HG03097 (cell line): Measurements from ENCODE around the gene C1QTNF2.

Experiments
- ATAC-seq: cut with Tn5 transposase; IDR thresholded peaks from one replicate; pipeline ENCODE4 v1.9.1; 2021; ENCODE audit not compliant: unreplicated experiment, low FRiP score

C1QTNF2 gene, protein sequence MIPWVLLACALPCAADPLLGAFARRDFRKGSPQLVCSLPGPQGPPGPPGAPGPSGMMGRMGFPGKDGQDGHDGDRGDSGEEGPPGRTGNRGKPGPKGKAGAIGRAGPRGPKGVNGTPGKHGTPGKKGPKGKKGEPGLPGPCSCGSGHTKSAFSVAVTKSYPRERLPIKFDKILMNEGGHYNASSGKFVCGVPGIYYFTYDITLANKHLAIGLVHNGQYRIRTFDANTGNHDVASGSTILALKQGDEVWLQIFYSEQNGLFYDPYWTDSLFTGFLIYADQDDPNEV

DNA sequence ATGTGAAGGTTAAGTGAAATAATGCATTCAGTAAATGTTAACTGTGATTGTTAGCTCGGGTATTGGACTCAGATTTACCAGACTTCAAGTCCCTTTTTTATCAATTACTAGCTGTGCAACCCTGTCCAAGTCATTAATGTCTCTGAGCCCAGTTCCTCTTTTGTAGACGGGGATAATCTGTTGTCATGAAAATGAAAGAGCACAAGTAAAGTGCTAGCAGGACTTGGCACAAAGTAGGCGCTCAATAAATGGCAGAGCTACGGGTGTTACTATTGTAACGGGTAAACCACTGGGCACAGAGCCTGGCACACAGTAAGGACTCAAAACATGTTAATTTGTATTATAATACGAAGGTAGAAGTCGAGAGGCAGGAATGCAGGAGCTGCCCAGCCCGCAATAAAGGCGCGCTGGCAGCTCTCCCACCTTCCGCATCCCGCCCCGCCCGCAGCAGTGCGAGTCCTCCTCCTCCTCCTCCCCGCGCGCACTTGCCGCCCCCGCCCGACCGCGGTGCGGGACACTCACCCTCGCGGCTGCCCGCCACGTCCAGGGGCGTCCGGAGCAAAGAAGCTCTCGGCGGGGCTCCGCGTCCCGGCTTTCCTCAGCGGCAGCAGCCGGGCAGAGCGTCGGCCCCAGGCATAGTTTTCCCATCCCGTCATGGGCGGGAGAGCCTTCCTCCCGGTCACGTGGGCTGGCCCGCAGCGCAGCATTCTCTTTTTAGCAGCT, at the start of gene C1QTNF2:
TSS of gene C1QTNF2 (minus strand) at position 637 of the 723 bp plus-strand sequence. CDS start 15,615 bp downstream, outside the sequence.
- ATAC-seq, result no peak

DNA sequence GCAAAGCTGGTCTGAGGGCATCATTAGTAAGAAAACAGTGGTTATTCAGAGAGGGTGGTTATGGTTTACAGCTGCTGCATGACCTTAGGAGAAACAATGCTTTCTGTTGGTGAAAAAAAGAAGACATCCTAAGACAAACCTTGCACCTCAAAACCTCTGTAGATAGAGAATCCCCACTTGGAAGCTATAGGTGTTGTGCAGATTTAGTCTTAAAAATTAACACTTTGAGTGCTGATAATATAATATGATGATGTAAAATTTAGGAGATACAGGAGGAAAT, 49.8 kb upstream of the C1QTNF2 start:
- ATAC-seq, result no peak

- peak; percentile 28 for ATAC-seq
Measured at GRCh38 chr5:160419458-160420330, 49.3 kb upstream of the C1QTNF2 start.

DNA sequence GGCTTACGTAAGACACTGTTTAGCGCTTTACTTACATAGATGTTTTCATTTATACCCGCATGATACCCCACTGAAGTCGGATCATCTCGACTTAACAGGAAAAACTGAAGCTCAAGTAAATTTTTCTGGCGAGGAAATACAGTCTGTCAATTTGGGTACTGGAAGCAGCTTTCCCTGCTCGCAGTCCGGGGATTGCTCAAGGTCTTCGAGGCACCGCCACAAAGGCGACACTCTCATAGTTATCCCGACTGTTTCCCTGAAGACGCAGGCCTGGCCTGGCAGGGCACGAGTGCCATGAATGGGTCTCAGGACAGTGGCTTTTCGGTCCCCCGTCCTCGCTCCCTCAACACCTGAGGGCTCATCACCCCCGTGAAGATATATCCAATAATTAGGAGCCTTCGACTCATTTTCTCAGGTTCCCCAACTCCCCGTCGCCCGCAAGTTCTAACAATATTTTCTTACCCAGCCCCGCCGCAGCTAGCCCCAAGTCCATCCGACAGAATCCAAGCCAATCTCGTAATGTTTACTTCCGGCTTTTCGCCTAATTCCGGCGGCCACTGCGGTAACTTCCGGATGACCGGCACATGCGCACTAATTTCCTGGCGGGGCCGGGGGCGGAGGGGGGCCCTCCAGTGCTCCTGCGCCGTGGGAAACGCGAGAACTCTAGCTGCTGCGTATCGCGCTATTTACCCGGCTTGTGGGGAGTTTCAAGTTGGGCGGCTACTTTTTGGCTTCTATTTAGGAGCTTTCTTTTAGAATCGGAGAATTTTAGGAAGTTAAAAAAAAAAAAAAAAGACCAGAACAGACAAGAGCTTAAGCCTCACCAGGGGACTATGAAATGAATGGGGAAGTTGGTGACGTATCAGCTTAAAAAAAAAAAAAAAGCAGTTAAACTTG, 48.4 kb upstream of the C1QTNF2 start, which contains the start of gene SLU7:
TSS of gene SLU7 (minus strand) at position 521 of the 897 bp plus-strand sequence. CDS start 3,787 bp downstream, outside the sequence.
- ATAC-seq, result peak; percentile 65

DNA sequence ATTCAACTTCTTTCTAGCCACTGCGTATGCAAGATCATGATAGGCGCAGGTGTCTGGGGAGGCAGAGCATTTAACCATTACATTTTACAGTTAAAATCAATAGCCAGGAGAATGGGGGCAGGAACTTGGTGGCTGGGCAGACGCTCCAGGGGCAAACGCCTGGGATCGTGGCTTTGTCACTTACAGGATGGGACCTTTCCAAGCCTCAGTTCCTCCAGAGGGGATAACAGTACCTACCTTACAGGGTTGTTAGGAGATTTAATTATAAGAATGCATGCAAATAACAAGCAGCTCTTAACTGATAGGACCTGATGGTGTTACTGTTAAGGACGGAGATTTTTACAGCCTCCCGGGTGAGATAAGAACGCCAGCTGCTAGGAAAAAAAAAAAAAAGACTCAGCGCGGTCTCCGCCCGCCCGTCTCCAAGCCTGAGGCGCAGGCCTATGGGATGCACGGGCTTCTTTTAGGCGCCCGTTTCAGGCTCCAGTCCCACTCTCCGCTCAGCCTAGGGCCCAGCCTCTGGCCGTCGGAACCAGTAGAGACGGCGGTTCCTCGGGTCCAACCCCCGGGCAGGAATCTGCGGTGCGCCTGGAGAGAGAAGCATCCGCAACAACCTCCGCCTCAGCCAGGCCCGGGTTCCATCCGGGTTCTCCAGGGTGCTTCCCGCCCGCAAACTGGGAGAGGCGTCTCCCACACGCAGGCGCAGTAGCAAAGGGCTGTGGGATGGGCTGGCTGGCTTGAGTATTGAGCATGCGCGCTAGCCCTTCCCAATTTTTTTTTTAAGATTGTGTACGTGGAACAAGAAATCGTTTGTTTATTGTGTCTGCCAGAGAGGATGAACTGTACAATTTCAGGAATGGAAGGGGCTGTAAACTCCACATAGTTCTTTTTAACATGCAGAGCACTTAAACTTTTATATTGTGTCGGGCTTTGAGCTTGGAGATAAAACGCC, 29.3 kb upstream of the C1QTNF2 start, which contains the start of gene FAM200C:
TSS of gene FAM200C (minus strand) at position 653 of the 952 bp plus-strand sequence. CDS start 4,564 bp downstream, outside the sequence.
- peak; percentile 73 for ATAC-seq

GRCh38 chr5:160398806-160399205, 28.4 kb upstream of the C1QTNF2 start:
- no peak for ATAC-seq

GRCh38 chr5:160397492-160397891, 27.1 kb upstream of the C1QTNF2 start:
- no peak for ATAC-seq

- ATAC-seq, result no peak
Measured at GRCh38 chr5:160395111-160395510, 24.7 kb upstream of the C1QTNF2 start.

DNA sequence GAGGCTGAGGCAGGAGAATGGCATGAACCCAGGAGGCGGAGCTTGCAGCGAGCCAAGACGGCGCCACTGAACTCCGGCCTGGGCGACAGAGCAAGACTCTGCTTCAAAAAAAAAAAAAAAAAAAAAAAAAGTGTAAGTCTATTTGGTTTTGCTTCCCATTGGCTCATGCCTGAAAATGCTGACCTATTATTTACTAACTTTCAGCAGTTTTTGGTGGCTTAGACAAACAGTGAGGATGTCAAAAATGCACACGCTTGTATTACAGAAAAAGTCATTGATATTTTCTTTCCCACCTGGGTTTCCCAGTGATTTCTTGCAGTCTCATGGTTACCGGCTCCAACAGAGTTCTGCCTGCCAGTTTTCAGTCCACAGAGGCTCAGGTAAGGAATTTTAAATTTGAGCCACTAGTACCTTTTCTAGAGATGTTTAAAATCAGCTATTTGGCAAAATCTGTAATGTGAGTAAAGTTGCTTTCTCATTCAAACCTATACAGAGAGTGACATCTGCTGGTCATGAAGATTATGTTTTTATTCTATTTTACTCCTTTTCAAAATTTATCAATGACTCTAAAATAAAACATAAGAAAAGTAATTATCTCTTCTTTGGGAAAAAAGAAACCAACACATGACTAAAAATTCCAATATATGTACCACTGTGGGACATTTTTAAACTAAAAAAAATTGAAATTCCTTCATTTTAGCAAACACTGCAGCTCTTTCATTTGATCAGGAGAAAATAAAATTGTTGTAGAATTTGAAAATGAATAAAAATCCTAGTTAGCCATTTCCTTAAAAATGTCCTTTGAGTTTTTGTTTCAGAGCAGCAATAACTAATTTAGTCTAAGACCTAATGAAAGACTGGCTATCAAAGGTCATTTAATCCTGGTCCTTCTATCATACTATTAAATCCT, 20.6 kb upstream of the C1QTNF2 start:
- no peak for ATAC-seq

GRCh38 chr5:160387445-160387844, 17.0 kb upstream of the C1QTNF2 start:
- ATAC-seq, result no peak

DNA sequence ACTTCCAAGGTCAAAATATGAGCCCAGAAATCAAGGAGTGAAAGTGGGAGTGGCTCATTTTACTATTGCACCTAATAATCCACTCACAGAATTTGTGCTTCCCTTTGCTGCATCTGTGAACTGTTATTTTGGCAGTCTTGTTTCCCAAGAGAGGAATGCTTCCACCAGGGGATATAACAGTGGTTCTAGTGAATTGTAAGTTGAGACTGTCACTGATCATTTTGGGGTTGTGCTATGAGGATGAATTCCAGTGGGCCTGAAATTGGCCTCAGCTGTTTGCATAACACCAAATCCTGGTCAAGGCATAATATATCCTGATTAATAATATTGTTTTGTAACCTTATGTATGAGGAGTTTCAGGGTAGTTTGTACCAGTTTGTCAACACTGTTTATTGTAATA, 15.1 kb upstream of the C1QTNF2 start:
- ATAC-seq, result no peak

GRCh38 chr5:160384681-160385080, 14.3 kb upstream of the C1QTNF2 start:
- ATAC-seq, result no peak

GRCh38 chr5:160382346-160382745, 11.9 kb upstream of the C1QTNF2 start:
- ATAC-seq, result no peak

GRCh38 chr5:160380041-160380440, 9.6 kb upstream of the C1QTNF2 start:
- ATAC-seq, result no peak

DNA sequence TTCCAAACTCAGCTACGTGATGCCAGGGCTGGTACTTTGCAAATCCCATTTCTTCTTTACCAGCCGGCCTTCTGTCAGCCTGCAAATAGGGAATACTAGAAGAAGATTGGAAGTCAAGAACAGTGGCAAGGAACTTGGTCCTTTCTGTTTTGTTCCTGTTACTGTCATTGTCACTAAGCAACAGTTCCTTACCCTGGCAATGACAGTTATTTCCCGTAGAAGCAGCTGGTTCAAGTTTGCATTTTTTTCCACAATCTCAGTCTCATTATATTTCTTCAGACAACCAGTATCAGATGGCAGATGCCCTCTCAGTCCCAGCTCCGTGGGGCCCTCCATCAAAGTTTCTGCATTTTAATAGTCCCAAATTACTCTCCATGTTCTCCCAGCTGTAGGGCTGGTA, 9.1 kb upstream of the C1QTNF2 start:
- ATAC-seq, result no peak

DNA sequence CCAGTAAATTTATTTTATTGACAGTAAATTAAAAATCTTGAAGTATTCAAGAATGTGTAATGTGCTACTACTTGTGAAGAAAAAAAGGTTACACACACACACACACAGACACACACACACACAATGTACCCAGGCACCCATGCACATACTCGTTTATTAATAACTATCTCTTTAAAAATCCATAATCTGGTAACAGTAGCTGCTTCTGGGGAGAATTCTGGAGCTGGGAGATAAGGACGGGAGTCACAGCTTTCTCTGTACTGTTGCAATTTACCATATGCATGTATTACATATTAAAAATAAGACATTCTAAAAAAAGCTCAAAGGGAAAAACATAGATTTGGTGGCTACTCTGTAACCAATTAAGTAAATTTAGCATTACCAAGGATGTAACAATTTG, 7.9 kb upstream of the C1QTNF2 start:
- no peak for ATAC-seq

DNA sequence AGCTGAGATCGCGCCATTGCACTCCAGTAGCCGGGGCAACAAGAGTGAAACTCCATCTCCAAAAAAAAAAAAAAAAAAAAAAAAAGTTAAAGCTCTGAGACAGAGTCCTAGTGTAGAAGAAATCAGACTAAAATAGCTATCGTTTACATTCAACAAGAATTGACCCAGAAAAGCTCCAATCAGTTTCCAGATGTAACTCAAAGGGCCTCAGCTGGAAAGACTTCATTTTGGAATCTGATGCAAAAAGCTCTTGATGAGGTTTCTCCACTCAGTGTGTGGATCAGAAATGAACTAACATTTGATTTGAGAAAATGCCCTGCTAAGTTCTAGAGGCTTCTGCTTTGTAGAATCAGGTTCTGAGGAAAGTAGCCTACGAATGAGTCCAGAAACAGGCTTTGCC, 7.2 kb upstream of the C1QTNF2 start:
- no peak for ATAC-seq

DNA sequence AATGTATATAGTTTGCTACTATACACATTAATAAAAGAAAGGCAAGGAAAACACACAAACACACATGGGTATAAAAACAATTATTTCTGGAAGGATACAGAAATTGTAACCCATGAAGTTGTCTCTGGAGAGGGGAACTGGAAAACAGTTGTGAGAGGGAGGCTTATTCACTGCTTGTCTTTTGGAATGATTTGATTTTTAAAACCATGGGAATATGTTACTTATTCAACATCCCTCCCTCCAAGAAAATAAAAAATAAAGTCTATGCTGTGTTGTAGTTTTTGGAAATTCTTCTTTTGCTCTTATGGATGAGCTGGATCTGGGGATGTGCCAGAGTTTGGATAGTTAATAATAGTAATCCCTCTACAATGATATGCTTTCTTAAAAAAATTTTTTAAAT, 6.0 kb upstream of the C1QTNF2 start:
- ATAC-seq, result no peak
